HK-2 (cell line): ENCODE results near the gene EHD4.
A peak's percentile ranks its signal among the peaks of the same experiment; 100 is the strongest.

Source experiments
- DNase-seq: peaks from one replicate; pipeline ENCODE4 v3.0.0-alpha.2; 2018; ENCODE audit not compliant: unreplicated experiment

The EHD4 gene

GRCh38 chr15:41957021-41957897 lies 15.1 kb downstream of the EHD4 start:
- no peak for DNase-seq

- no peak for DNase-seq
Measured at GRCh38 chr15:41955807-41956525, 16.4 kb downstream of the EHD4 start.

GRCh38 chr15:41955100-41955499 lies 17.3 kb downstream of the EHD4 start:
- DNase-seq = no peak

- no peak for DNase-seq
Measured at GRCh38 chr15:41954036-41954435, 18.3 kb downstream of the EHD4 start.

GRCh38 chr15:41952013-41952563 lies 20.3 kb downstream of the EHD4 start:
- no peak for DNase-seq

- DNase-seq = no peak
Measured at GRCh38 chr15:41951571-41951970, 20.8 kb downstream of the EHD4 start.

GRCh38 chr15:41950489-41950888 lies 21.9 kb downstream of the EHD4 start:
- DNase-seq = no peak

- no peak for DNase-seq
Measured at GRCh38 chr15:41950127-41950483, 22.3 kb downstream of the EHD4 start.

GRCh38 chr15:41949401-41950126 lies 22.8 kb downstream of the EHD4 start:
- no peak for DNase-seq

- no peak for DNase-seq
Measured at GRCh38 chr15:41948490-41948889, 23.9 kb downstream of the EHD4 start.

- no peak for DNase-seq
Measured at GRCh38 chr15:41946970-41947369, 25.4 kb downstream of the EHD4 start.

- DNase-seq = no peak
Measured at GRCh38 chr15:41945731-41946130, 26.6 kb downstream of the EHD4 start.

- no peak for DNase-seq
Measured at GRCh38 chr15:41945221-41945620, 27.1 kb downstream of the EHD4 start.

- peak; percentile 70 for DNase-seq
Measured at GRCh38 chr15:41944313-41944940, 27.9 kb downstream of the EHD4 start.

- DNase-seq = no peak
Measured at GRCh38 chr15:41943543-41944312, 28.6 kb downstream of the EHD4 start.

GRCh38 chr15:41942886-41943285 lies 29.5 kb downstream of the EHD4 start:
- no peak for DNase-seq

GRCh38 chr15:41941644-41942415 lies 30.5 kb downstream of the EHD4 start:
- no peak for DNase-seq

GRCh38 chr15:41940441-41940857 lies 31.9 kb downstream of the EHD4 start:
- DNase-seq = no peak

- no peak for DNase-seq
Measured at GRCh38 chr15:41939986-41940385, 32.4 kb downstream of the EHD4 start.

- no peak for DNase-seq
Measured at GRCh38 chr15:41937568-41937923, 34.8 kb downstream of the EHD4 start.
